GM23338 (cell line): ENCODE data around the gene RASL10B.

Experiments
- CREB1 ChIP-seq: fragments of 250-450 bp; sonication (Bioruptor Pico); IDR thresholded peaks from 2 replicates; pipeline ENCODE4 v1.5.0; 2020; ENCODE audit warnings: low read depth, mild to moderate bottlenecking, moderate library complexity
- CTCF ChIP-seq, 2 experiments: fragments of 200-600 bp in 1 of 2; sonication (generic) in 1 of 2; conservative IDR thresholded peaks; 2 replicates each; pipeline versions ENCODE4 v1.5.1 to v1.6.1; 2016 to 2017; ENCODE audit warnings: antibody characterized with exemption in 2 of 2, low read depth in 2 of 2, mild to moderate bottlenecking in 2 of 2, moderate library complexity in 1 of 2
- ETS1 ChIP-seq: IDR thresholded peaks from 2 replicates; pipeline ENCODE4 v1.6.1; 2016; ENCODE audit warnings: antibody characterized with exemption
- EZH2 ChIP-seq: fragments of 200-600 bp; sonication (generic); IDR thresholded peaks from one replicate; pipeline ENCODE4 v1.8.0; 2017; ENCODE audit warnings: antibody characterized with exemption, mild to moderate bottlenecking, low read depth; ENCODE audit not compliant: unreplicated experiment
- EZH2phosphoT487 ChIP-seq: fragments of 200-600 bp; sonication (generic); IDR thresholded peaks from one replicate; pipeline ENCODE4 v1.8.1; 2018; ENCODE audit warnings: antibody characterized with exemption; ENCODE audit not compliant: unreplicated experiment
- JUNB ChIP-seq: IDR thresholded peaks from one replicate; pipeline ENCODE4 v1.6.1; 2016; ENCODE audit warnings: antibody characterized with exemption; ENCODE audit not compliant: unreplicated experiment
- NANOG ChIP-seq: IDR thresholded peaks from 2 replicates; pipeline ENCODE4 v1.6.1; 2016; ENCODE audit warnings: antibody characterized with exemption, borderline replicate concordance
- POLR2AphosphoS5 ChIP-seq: IDR thresholded peaks from 2 replicates; pipeline ENCODE4 v1.6.1; 2016; ENCODE audit warnings: antibody characterized with exemption, low read depth
- REST ChIP-seq: IDR thresholded peaks from one replicate; pipeline ENCODE4 v1.6.1; 2018; ENCODE audit warnings: antibody characterized with exemption; ENCODE audit not compliant: unreplicated experiment
- STAT1 ChIP-seq: IDR thresholded peaks from one replicate; pipeline ENCODE4 v1.6.1; 2016; ENCODE audit warnings: antibody characterized with exemption; ENCODE audit not compliant: unreplicated experiment
- ZNF114 ChIP-seq: fragments of 250-450 bp; sonication (Bioruptor Pico); IDR thresholded peaks from 2 replicates; pipeline ENCODE4 v1.5.0; 2020; ENCODE audit warnings: mild to moderate bottlenecking, moderate library complexity
- ZNF331 ChIP-seq: fragments of 250-450 bp; sonication (Bioruptor Pico); IDR thresholded peaks from 2 replicates; pipeline ENCODE4 v1.5.0; 2020; ENCODE audit warnings: low read depth, mild to moderate bottlenecking, moderate library complexity
- ZNF462 ChIP-seq: fragments of 250-450 bp; sonication (Bioruptor Pico); IDR thresholded peaks from 2 replicates; pipeline ENCODE4 v1.5.0; 2020; ENCODE audit warnings: mild to moderate bottlenecking, moderate library complexity

- TF ChIP-seq EZH2: no peak
- no peak for TF ChIP-seq CTCF (conservative IDR thresholded peaks at IDR 0.05; ENCODE audit: low read depth in 2 of 2)
- no peak for TF ChIP-seq POLR2AphosphoS5
- no peak for TF ChIP-seq ZNF462
- no peak for TF ChIP-seq REST
- no peak for TF ChIP-seq ETS1
- no peak for TF ChIP-seq EZH2phosphoT487
- TF ChIP-seq ZNF331 (CRISPR knock-in tag): no peak
- TF ChIP-seq CREB1 (CRISPR knock-in tag): no peak
- no peak for TF ChIP-seq STAT1
- TF ChIP-seq JUNB: no peak
- no peak for TF ChIP-seq NANOG
- no peak for TF ChIP-seq ZNF114
Measured at GRCh38 chr17:35705230-35705629, 26.2 kb upstream of the RASL10B start.
